Uterus (tissue), 2 donors: ENCODE measurements around the gene OR2Y1.

Experiments
- CTCF ChIP-seq, 4 experiments: fragments of 200-600 bp in 2 of 4; fragments of 450-650 bp in 2 of 4; sonication (generic) in 2 of 4; IDR thresholded peaks; one replicate each; pipeline ENCODE4 v1.5.1; 2016 to 2019; ENCODE audit warnings: antibody characterized with exemption in 4 of 4, mild to moderate bottlenecking in 2 of 4, moderate library complexity in 1 of 4
- POLR2A ChIP-seq, 2 donors: fragments of 450-650 bp; IDR thresholded peaks; one replicate each; pipeline ENCODE4 v1.6.1; 2016; ENCODE audit warnings: antibody characterized with exemption in 2 of 2, mild to moderate bottlenecking in 1 of 2, moderate library complexity in 1 of 2

- TF ChIP-seq POLR2A (IDR thresholded peaks at IDR 0.05) (no peak), CTCF (IDR thresholded peaks at IDR 0.05) (no peak)
Observed at GRCh38 chr5:180742727-180743126, 2.9 kb upstream of the OR2Y1 start.
